ENCODE data around the gene CHN2.

GRCh38 chr7:29444267-29444666 lies 249.7 kb downstream of the CHN2 start:
- TF ChIP-seq CTCF (conservative IDR thresholded peaks at IDR 0.05): no peak
- no peak for TF ChIP-seq EZH2 (IDR thresholded peaks at IDR 0.05; ENCODE audit: low read depth)

All from PC-9 (cell line).